Measurements from ENCODE around the gene ZBTB7C.

Gene ZBTB7C

GRCh38 chr18:48020337-48021250 lies 388.6 kb downstream of the ZBTB7C start:
- no peak overlapping the region for H3K4me2 ChIP-seq (ENCODE audit: low read length)
- no peak overlapping the region for H3K4me3 ChIP-seq (ENCODE audit: low read depth, low read length)
- no peak overlapping the region for H3K9ac ChIP-seq
- no peaks in the 10 kb centered on the region for H3K9me3 ChIP-seq (ENCODE audit: control insufficient read depth, low read length)
- no peak overlapping the region for H3K27ac ChIP-seq
- H3K79me2 ChIP-seq: no peaks in the 10 kb centered on the region
- no peaks in the 10 kb centered on the region for H3K36me3 ChIP-seq (ENCODE audit: control insufficient read depth, insufficient read depth, low read length)
- peaks cover 18% of the 10 kb centered on the region for H3K4me1 ChIP-seq
- H3K27me3 ChIP-seq (ENCODE audit: control insufficient read depth, insufficient read depth, low read length): no peaks in the 10 kb centered on the region
- H2AFZ ChIP-seq: no peak overlapping the region
- no peak for TF ChIP-seq CTCF (IDR thresholded peaks at IDR 0.05)

- H3K79me2 ChIP-seq: no peaks in the 10 kb centered on the region
- no peaks in the 10 kb centered on the region for H3K36me3 ChIP-seq (ENCODE audit: control insufficient read depth, insufficient read depth, low read length)
- no peak overlapping the region for H2AFZ ChIP-seq
- H3K4me2 ChIP-seq (ENCODE audit: low read length): no peak overlapping the region
- no peaks in the 10 kb centered on the region for H3K27me3 ChIP-seq (ENCODE audit: control insufficient read depth, insufficient read depth, low read length)
- no peak overlapping the region for H3K27ac ChIP-seq
- no peaks in the 10 kb centered on the region for H3K9me3 ChIP-seq (ENCODE audit: control insufficient read depth, low read length)
- peaks cover 18% of the 10 kb centered on the region for H3K4me1 ChIP-seq
- no peak overlapping the region for H3K4me3 ChIP-seq (ENCODE audit: low read depth, low read length)
- no peak for TF ChIP-seq CTCF (IDR thresholded peaks at IDR 0.05)
- no peak overlapping the region for H3K9ac ChIP-seq
Observed at GRCh38 chr18:48019557-48020325, 389.4 kb downstream of the ZBTB7C start.

GRCh38 chr18:48018851-48019250 lies 390.3 kb downstream of the ZBTB7C start:
- Histone ChIP-seq H3K4me1 (peaks cover 11% of the 10 kb centered on the region), H3K4me2 (ENCODE audit: low read length) (no peak overlapping the region), H3K9me3 (ENCODE audit: control insufficient read depth, low read length) (no peaks in the 10 kb centered on the region), H3K27me3 (ENCODE audit: control insufficient read depth, insufficient read depth, low read length) (no peaks in the 10 kb centered on the region), H3K4me3 (ENCODE audit: low read depth, low read length) (no peak overlapping the region), H3K27ac (no peak overlapping the region), H3K79me2 (no peaks in the 10 kb centered on the region), H3K9ac (no peak overlapping the region), H3K36me3 (ENCODE audit: control insufficient read depth, insufficient read depth, low read length) (no peaks in the 10 kb centered on the region), H2AFZ (no peak overlapping the region)
- TF ChIP-seq CTCF (IDR thresholded peaks at IDR 0.05): no peak

GRCh38 chr18:48017635-48018034 lies 391.5 kb downstream of the ZBTB7C start:
- TF ChIP-seq CTCF (IDR thresholded peaks at IDR 0.05): no peak
- Histone ChIP-seq H3K9me3 (ENCODE audit: control insufficient read depth, low read length) (no peaks in the 10 kb centered on the region), H3K4me3 (ENCODE audit: low read depth, low read length) (no peak overlapping the region), H3K79me2 (no peaks in the 10 kb centered on the region), H3K9ac (no peak overlapping the region), H3K27me3 (ENCODE audit: control insufficient read depth, insufficient read depth, low read length) (no peaks in the 10 kb centered on the region), H3K36me3 (ENCODE audit: control insufficient read depth, insufficient read depth, low read length) (no peaks in the 10 kb centered on the region), H3K4me1 (no peaks in the 10 kb centered on the region), H2AFZ (no peak overlapping the region), H3K27ac (no peak overlapping the region), H3K4me2 (ENCODE audit: low read length) (no peak overlapping the region)
